Sigmoid colon (tissue), 7 donors: ENCODE measurements around the gene EXOC6B. TPM values are rescaled to one million over a fixed set of nuclear protein-coding genes. Genes with fewer than 3 reads are reported as not detected.

Experiments used
- DNase-seq: peaks from one replicate; pipeline ENCODE4 v3.0.0-alpha.2; 2019
- H3K27ac ChIP-seq, 4 donors: fragments of 200-600 bp; sonication (generic); one replicate each; pipeline ENCODE4 v1.5.1; 2016 to 2019; ENCODE audit warnings: mild to moderate bottlenecking in 1 of 4
- H3K27me3 ChIP-seq, 3 donors: fragments of 200-600 bp; sonication (generic); one replicate each; pipeline ENCODE4 v1.5.1; 2019; ENCODE audit warnings: mild to moderate bottlenecking in 1 of 3
- H3K36me3 ChIP-seq, 4 donors: fragments of 200-600 bp; sonication (generic); one replicate each; pipeline ENCODE4 v1.5.1; 2016 to 2019
- H3K4me1 ChIP-seq, 4 donors: fragments of 200-600 bp; sonication (generic); one replicate each; pipeline ENCODE4 v1.5.1; 2017 to 2019
- H3K4me3 ChIP-seq, 4 donors: fragments of 200-600 bp; sonication (generic); one replicate each; pipeline ENCODE4 v1.5.1; 2017 to 2019; ENCODE audit warnings: mild to moderate bottlenecking in 2 of 4, moderate library complexity in 1 of 4
- H3K9me3 ChIP-seq, 4 donors: fragments of 200-600 bp in 3 of 4; sonication (generic) in 3 of 4; one replicate each; pipeline versions ENCODE4 v1.5.1 to v1.6.1; 2013 to 2019
- EP300 ChIP-seq, 4 donors: sonication (generic); formaldehyde crosslinking; IDR thresholded peaks; one replicate each; pipeline ENCODE4 v1.6.1; 2017; ENCODE audit warnings: antibody characterized with exemption in 4 of 4
- POLR2A ChIP-seq, 2 donors: fragments of 450-650 bp; IDR thresholded peaks; one replicate each; pipeline ENCODE4 v1.6.1; 2016; ENCODE audit warnings: antibody characterized with exemption in 2 of 2, mild to moderate bottlenecking in 2 of 2, moderate library complexity in 2 of 2
- POLR2AphosphoS5 ChIP-seq, 4 donors: sonication (generic); formaldehyde crosslinking; IDR thresholded peaks; one replicate each; pipeline ENCODE4 v1.6.1; 2017; ENCODE audit warnings: antibody characterized with exemption in 4 of 4
- WGBS, 2 donors: extraction: QIAGEN DNeasy Blood & Tissue Kit; methylation state at CpG; one replicate each; pipeline ENCODE4 v1.1.7; 2013; 5-methylcytosine and 5-hydroxymethylcytosine counted together
- intact Hi-C: fragments of 100-400 bp; cut with DNase I; formaldehyde crosslinking; loops from one replicate; pipeline ENCODE4 v1.15.1; 2023
- polyA plus RNA-seq, 3 donors: library from polyadenylated mRNA; stranded (reverse); fragments of 200-250 nt; gene quantifications; one replicate each; pipeline ENCODE4 v1.2.3, GENCODE V29; 2013
- total RNA-seq, 4 donors: library from RNA; depleted of rRNA; stranded (reverse); fragments of >200 nt; gene quantifications; one replicate each; pipeline ENCODE4 v1.1.0, GENCODE V29; 2016
- TF ChIP-seq, protein P1 (sequence below), 4 experiments: fragments of 450-650 bp in 3 of 4; fragments of 200-600 bp in 1 of 4; IDR thresholded peaks; one replicate each; pipeline ENCODE4 v1.5.1; 2016 to 2019; ENCODE audit warnings: antibody characterized with exemption in 4 of 4, mild to moderate bottlenecking in 3 of 4, moderate library complexity in 2 of 4
- donor health status: healthy with polysubstance abuse.
- donor health status: Bipolar disorder and iron deficiency.
- donor health status: healthy.

EXOC6B gene
- total and polyA plus RNA-seq, 7 donors = 5.0 to 46.1 (median 25.3) TPM

DNA sequence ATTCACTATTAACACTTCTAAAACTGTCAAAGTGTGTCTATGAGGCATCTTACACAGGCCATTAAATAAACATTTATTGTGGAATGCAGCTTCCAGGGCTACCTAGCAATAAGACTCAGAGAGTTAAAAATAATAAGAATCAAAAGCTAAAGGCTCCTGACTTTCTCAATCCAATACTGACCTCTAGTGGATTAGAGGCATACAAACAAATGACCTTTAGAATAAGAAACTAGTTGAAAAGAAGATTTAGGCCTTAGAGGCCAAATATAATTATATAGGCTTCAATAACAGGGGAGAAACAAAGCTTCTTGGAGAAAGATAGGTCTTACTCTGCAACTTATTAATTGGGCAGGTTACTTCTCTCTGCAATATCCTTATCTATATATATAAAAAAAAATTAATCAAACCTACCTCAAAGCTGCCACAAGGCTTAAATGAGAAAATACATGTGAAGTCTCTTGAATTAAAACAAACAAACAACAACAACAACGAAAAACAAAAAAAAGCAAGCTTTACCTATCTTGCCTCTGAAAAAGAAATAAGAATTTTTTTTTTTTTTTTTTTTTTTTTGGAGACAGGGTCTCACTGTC, 246.1 kb downstream of the EXOC6B start:
- DNase-seq = no peak
- Histone ChIP-seq H3K4me3 (no peak overlapping the region), H3K36me3 (no peaks in the 10 kb centered on the region), H3K9me3 (no peaks in the 10 kb centered on the region), H3K27ac (no peak overlapping the region), H3K27me3 (no peaks in the 10 kb centered on the region), H3K4me1 (peaks cover 0 to 14% (median 0%) of the 10 kb centered on the region in 4 donors)
- intact Hi-C loops = loop anchor here (2.0 to 10.0 kb wide), 3 partner anchors 425 to 1031 kb away; no protein-coding TSS in a partner anchor
- 26 to 52% methylated on average over 1 of the region's 1 CpG for WGBS, 2 donors
- TF ChIP-seq EP300 (IDR thresholded peaks at IDR 0.05) = no peak
- TF ChIP-seq POLR2A (IDR thresholded peaks at IDR 0.05) = no peak
- TF ChIP-seq, protein P1, sequence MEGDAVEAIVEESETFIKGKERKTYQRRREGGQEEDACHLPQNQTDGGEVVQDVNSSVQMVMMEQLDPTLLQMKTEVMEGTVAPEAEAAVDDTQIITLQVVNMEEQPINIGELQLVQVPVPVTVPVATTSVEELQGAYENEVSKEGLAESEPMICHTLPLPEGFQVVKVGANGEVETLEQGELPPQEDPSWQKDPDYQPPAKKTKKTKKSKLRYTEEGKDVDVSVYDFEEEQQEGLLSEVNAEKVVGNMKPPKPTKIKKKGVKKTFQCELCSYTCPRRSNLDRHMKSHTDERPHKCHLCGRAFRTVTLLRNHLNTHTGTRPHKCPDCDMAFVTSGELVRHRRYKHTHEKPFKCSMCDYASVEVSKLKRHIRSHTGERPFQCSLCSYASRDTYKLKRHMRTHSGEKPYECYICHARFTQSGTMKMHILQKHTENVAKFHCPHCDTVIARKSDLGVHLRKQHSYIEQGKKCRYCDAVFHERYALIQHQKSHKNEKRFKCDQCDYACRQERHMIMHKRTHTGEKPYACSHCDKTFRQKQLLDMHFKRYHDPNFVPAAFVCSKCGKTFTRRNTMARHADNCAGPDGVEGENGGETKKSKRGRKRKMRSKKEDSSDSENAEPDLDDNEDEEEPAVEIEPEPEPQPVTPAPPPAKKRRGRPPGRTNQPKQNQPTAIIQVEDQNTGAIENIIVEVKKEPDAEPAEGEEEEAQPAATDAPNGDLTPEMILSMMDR (IDR thresholded peaks at IDR 0.05) = peak; percentile 21 to 52 (median 40)
- no peak for TF ChIP-seq POLR2AphosphoS5 (IDR thresholded peaks at IDR 0.05)

DNA sequence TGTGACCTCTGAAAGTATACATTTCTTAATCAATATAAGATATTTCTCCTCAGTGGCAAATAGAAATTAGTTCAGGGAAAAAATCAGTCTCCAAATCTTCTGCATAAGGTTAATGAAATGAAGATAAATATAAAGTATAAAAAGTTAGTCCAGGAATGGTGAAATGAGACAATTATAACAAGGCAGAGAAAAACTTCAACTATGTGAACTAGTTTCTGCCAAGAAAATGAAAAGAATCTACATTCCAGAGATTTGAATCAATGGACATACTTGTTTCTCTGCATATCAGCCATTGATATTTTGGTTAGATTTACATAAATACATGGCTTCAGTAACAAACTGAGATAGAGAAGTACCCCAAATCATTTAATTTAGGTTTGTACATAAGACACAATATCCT, 249.0 kb downstream of the EXOC6B start:
- H3K27ac ChIP-seq = no peak overlapping the region
- no peaks in the 10 kb centered on the region for H3K36me3 ChIP-seq
- H3K9me3 ChIP-seq = no peaks in the 10 kb centered on the region
- no peak overlapping the region for H3K4me3 ChIP-seq
- no peak for DNase-seq
- TF ChIP-seq POLR2AphosphoS5 (IDR thresholded peaks at IDR 0.05) = no peak
- no peak for TF ChIP-seq POLR2A (IDR thresholded peaks at IDR 0.05)
- TF ChIP-seq, protein P1 (IDR thresholded peaks at IDR 0.05) = no peak
- no peak for TF ChIP-seq EP300 (IDR thresholded peaks at IDR 0.05)
- no peaks in the 10 kb centered on the region for H3K27me3 ChIP-seq
- intact Hi-C loops = loop anchor here (10.0 kb wide), 2 partner anchors 422 to 652 kb away; no protein-coding TSS in a partner anchor
- peaks cover 0 to 14% (median 0%) of the 10 kb centered on the region in 4 donors for H3K4me1 ChIP-seq

DNA sequence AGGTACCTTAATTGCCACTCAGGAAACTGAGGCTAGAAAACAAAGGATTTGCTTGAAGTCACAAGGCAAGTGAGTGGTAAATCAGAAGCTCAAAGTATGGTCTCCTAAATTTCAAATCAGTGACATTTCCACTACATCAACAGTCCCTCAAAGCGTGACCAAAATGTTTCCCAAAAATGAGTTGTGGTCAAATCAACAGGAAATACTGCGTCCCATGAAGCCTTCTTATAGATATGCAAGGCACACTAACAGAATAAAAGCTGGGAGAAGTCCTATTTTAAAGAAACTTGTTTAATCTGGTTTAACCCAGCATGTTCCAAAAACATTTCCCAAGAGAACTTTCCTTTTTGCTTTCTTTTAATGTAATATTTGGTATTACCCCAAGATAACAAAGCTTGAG, 249.4 kb downstream of the EXOC6B start:
- TF ChIP-seq POLR2A (IDR thresholded peaks at IDR 0.05) (no peak), POLR2AphosphoS5 (IDR thresholded peaks at IDR 0.05) (no peak), EP300 (IDR thresholded peaks at IDR 0.05) (no peak)
- TF ChIP-seq, protein P1 (IDR thresholded peaks at IDR 0.05) = no peak
- 52 to 83% methylated on average over 2 of the region's 2 CpGs for WGBS, 2 donors
- DNase-seq = no peak
- H3K27me3 ChIP-seq = no peaks in the 10 kb centered on the region
- H3K9me3 ChIP-seq = no peaks in the 10 kb centered on the region
- intact Hi-C loops = loop anchor here (10.0 kb wide), 2 partner anchors 422 to 652 kb away; no protein-coding TSS in a partner anchor
- no peak overlapping the region for H3K27ac ChIP-seq
- H3K4me3 ChIP-seq = no peak overlapping the region
- no peaks in the 10 kb centered on the region for H3K36me3 ChIP-seq
- H3K4me1 ChIP-seq = peaks cover 0 to 14% (median 0%) of the 10 kb centered on the region in 4 donors

DNA sequence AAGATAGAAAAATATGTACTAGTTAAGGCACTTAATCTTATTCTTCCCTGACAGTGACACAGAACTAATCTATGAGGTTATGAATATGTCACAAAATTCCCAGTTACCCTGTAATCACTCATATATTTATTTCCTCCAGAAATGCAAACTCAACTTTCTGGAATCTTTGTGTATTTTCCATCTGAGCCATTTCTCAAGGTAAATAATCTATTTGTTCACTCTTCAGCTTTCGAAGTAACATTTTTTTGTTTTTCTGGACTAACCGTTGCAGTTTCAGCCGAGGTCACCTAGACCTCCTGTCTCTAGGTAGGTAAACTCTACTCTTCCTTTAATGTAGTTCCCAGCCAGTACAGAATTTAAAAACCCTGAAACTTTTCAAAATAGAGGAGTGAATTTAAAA, 250.9 kb downstream of the EXOC6B start:
- H3K4me1 ChIP-seq = peaks cover 0 to 14% (median 0%) of the 10 kb centered on the region in 4 donors
- no peaks in the 10 kb centered on the region for H3K27me3 ChIP-seq
- no peaks in the 10 kb centered on the region for H3K9me3 ChIP-seq
- H3K36me3 ChIP-seq = no peaks in the 10 kb centered on the region
- intact Hi-C loops = loop anchor here (10.0 kb wide), 2 partner anchors 420 to 650 kb away; no protein-coding TSS in a partner anchor
- no peak overlapping the region for H3K27ac ChIP-seq
- 95 to 97% methylated on average over 3 of the region's 3 CpGs for WGBS, 2 donors
- no peak for TF ChIP-seq POLR2AphosphoS5 (IDR thresholded peaks at IDR 0.05)
- TF ChIP-seq POLR2A (IDR thresholded peaks at IDR 0.05) = no peak
- TF ChIP-seq EP300 (IDR thresholded peaks at IDR 0.05) = no peak
- TF ChIP-seq, protein P1 (IDR thresholded peaks at IDR 0.05) = no peak
- no peak for DNase-seq
- H3K4me3 ChIP-seq = no peak overlapping the region
